Measurements from ENCODE around the gene TTC1. TPM values are rescaled to one million over a fixed set of nuclear protein-coding genes. Genes with fewer than 3 reads are reported as not detected.

Gene TTC1
- total and polyA plus RNA-seq, 9 of the 15 experiments (the other 6 are each of a cell fraction or from before 2014, with no cell fraction given), result 51.9 to 173 (median 87.7) TPM

- Histone ChIP-seq H3K9me3 (replicated peaks; ENCODE audit: control insufficient read depth, insufficient read depth, low read depth, low read length) (no peaks in the 10 kb centered on the region), H3K4me3 (no peak overlapping the region), H3K79me2 (ENCODE audit: control insufficient read depth, insufficient read depth, low read length) (no peaks in the 10 kb centered on the region), H3K9me1 (ENCODE audit: control insufficient read depth, insufficient read depth, low read length) (no peaks in the 10 kb centered on the region), H2AFZ (ENCODE audit: low read depth, low read length) (no peak overlapping the region), H3K9ac (ENCODE audit: insufficient read depth in 1 of 2, low read depth in 2 of 2, low read length in 2 of 2) (no peak overlapping the region), H3K4me1 (replicated peaks in 1 of 2; ENCODE audit: control insufficient read depth in 2 of 2, insufficient read depth in 2 of 2, low read length in 2 of 2) (no peaks in the 10 kb centered on the region), H4K20me1 (replicated peaks; ENCODE audit: control insufficient read depth, insufficient read depth, low read length) (no peaks in the 10 kb centered on the region), H3K27me3 (ENCODE audit: control insufficient read depth in 2 of 2, insufficient read depth in 2 of 2, low read length in 2 of 2) (peaks cover 14 to 36% of the 10 kb centered on the region in 2 experiments), H3K36me3 (ENCODE audit: control insufficient read depth, insufficient read depth, low read length) (no peaks in the 10 kb centered on the region), H3K4me2 (ENCODE audit: insufficient read depth, low read length) (no peak overlapping the region), H3K27ac (ENCODE audit: extremely low read depth, low read depth, low read length) (no peak overlapping the region)
- intact Hi-C loops (cut with micrococcal nuclease) (no loop called here), in situ Hi-C loops (cut with MboI) (loop anchor here (10.0 to 25.0 kb wide), 2 partner anchors 534 to 816 kb away; no protein-coding TSS in a partner anchor)
- WGBS (ENCODE audit: insufficient coverage, low coverage, missing lambda C conversion rate), result 0% methylated on average over 2 of the region's 2 CpGs
- ChIA-PET CTCF (ENCODE audit: low intra/inter-chr PET ratio) (no interaction called here), POLR2A (interaction anchor here (0.6 kb wide), 1 partner anchor 20 kb away, joined by 4 read pairs; no protein-coding TSS in a partner anchor)
- no peak for FAIRE-seq
- ATAC-seq, result no peak
- BruUV-seq (replicated peaks), result no TSS peak
- no peak for DNase-seq (ENCODE audit: extremely low read depth in 1 of 4, low spot score in 3 of 4)
- TF ChIP-seq STAG1 (CRISPR knock-in tag; IDR thresholded peaks at IDR 0.05; ENCODE audit: borderline replicate concordance) (no peak), ZFP36 (IDR thresholded peaks at IDR 0.05; ENCODE audit: low read depth, low read length, partially characterized antibody) (peak; percentile 61)
Measured at GRCh38 chr5:159978358-159978757, 30.6 kb upstream of the TTC1 start.

DNA sequence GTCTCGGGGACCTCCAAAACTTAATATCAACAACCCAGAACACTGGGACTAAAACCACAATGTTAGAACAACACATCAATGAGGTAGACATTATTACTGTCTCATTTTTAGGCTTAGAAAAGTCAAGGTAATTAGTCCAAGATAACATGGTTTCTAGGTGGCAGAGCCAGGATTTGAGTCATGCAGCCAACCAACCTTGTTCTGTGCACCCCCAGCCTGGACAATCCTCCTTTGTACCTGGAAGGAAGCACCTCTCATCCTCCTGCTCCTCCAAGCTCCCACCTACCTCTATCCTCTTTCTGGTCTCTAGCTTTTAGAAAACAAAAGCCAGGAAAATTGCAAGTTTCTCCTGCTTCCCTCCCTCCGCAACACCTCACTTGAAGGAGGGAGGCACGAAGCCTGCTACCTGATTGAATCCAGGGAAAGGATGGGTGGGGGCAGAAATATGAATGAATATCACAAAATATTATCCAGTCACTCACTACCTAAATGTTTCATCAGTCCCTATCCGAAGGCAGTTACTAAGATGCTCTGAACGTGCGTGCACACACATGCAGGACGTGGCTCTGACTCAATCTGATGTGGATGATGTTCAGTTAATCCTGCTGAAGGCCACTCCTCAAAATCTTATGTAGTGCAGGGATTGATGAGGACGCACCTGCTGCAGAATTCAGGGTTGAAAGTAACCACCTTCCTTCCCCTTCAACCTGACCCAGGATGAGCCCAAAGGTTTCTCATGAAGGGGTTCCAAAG lies 26.3 kb upstream of the TTC1 start:
- no peak for TF ChIP-seq NFXL1 (CRISPR knock-in tag; IDR thresholded peaks at IDR 0.05)
- TF ChIP-seq FOSL1 (tag; conservative IDR thresholded peaks at IDR 0.05), result no peak
- no peak for TF ChIP-seq PTTG1 (tag; IDR thresholded peaks at IDR 0.05; ENCODE audit: low read depth)
- no peak for TF ChIP-seq SMARCC2 (IDR thresholded peaks at IDR 0.05; ENCODE audit: low read depth)
- TF ChIP-seq TAF7 (tag; IDR thresholded peaks at IDR 0.05), result no peak
- no peak for TF ChIP-seq ETS1 (conservative IDR thresholded peaks at IDR 0.05; ENCODE audit: control insufficient read depth, low read depth, low read length)
- no peak for TF ChIP-seq POLR2AphosphoS5 (IDR thresholded peaks at IDR 0.05; ENCODE audit: control insufficient read depth, insufficient read depth, low read depth, low read length)
- TF ChIP-seq ZC3H11A (IDR thresholded peaks at IDR 0.05; ENCODE audit: low read depth, low read length), result no peak
- TF ChIP-seq DDX20 (tag; IDR thresholded peaks at IDR 0.05; ENCODE audit: low read depth), result no peak
- no peak for TF ChIP-seq XRCC4 (IDR thresholded peaks at IDR 0.05; ENCODE audit: extremely low read depth, insufficient read depth, insufficient read length)
- no peak for TF ChIP-seq MAZ (CRISPR knock-in tag; conservative IDR thresholded peaks at IDR 0.05 in 1 of 2, IDR thresholded peaks at IDR 0.05 in 1 of 2)
- TF ChIP-seq RBM39 (optimal IDR thresholded peaks at IDR 0.05; ENCODE audit: low read depth, low read length), result no peak
- no peaks in the 10 kb centered on the region for H3K9me1 ChIP-seq (ENCODE audit: control insufficient read depth, insufficient read depth, low read length)
- DNase-seq (ENCODE audit: extremely low read depth in 1 of 4, low spot score in 3 of 4), result no peak
- ChIA-PET POLR2A (no interaction called here), CTCF (ENCODE audit: low intra/inter-chr PET ratio) (no interaction called here)
- no peak for FAIRE-seq
- H3K79me2 ChIP-seq (ENCODE audit: control insufficient read depth, insufficient read depth, low read length), result no peaks in the 10 kb centered on the region
- no peaks in the 10 kb centered on the region; the same call in 1 of the 2 replicates for H4K20me1 ChIP-seq (replicated peaks; ENCODE audit: control insufficient read depth, insufficient read depth, low read length)
- intact Hi-C loops (cut with micrococcal nuclease), result no loop called here
- H3K9me3 ChIP-seq (replicated peaks; ENCODE audit: control insufficient read depth, insufficient read depth, low read depth, low read length), result no peaks in the 10 kb centered on the region
- no peak overlapping the region for H3K4me3 ChIP-seq
- no peak overlapping the region for H2AFZ ChIP-seq (ENCODE audit: low read depth, low read length)
- H3K9ac ChIP-seq (ENCODE audit: insufficient read depth in 1 of 2, low read depth in 2 of 2, low read length in 2 of 2), result no peak overlapping the region
- H3K4me1 ChIP-seq (replicated peaks in 1 of 2; ENCODE audit: control insufficient read depth in 2 of 2, insufficient read depth in 2 of 2, low read length in 2 of 2), result peaks cover 0 to 8% of the 10 kb centered on the region in 2 experiments; a peak in 2 of 5 replicates
- H3K4me2 ChIP-seq (ENCODE audit: insufficient read depth, low read length), result no peak overlapping the region
- peaks cover 12 to 53% of the 10 kb centered on the region in 2 experiments; a peak in 4 of 5 replicates for H3K27me3 ChIP-seq (ENCODE audit: control insufficient read depth in 2 of 2, insufficient read depth in 2 of 2, low read length in 2 of 2)
- under 1% methylated on average over 8 of the region's 8 CpGs for WGBS (ENCODE audit: insufficient coverage, low coverage, missing lambda C conversion rate)
- no peaks in the 10 kb centered on the region for H3K36me3 ChIP-seq (ENCODE audit: control insufficient read depth, insufficient read depth, low read length)
- no TSS peak for BruUV-seq (replicated peaks)
- ATAC-seq, result no peak
- no peak overlapping the region for H3K27ac ChIP-seq (ENCODE audit: extremely low read depth, low read depth, low read length)
- in situ Hi-C loops (cut with MboI), result loop anchor here (25.0 kb wide), 1 partner anchor 820 kb away; no protein-coding TSS in a partner anchor

Data from K562 (cell line).